ENCODE measurements around the gene NAGLU.

DNA sequence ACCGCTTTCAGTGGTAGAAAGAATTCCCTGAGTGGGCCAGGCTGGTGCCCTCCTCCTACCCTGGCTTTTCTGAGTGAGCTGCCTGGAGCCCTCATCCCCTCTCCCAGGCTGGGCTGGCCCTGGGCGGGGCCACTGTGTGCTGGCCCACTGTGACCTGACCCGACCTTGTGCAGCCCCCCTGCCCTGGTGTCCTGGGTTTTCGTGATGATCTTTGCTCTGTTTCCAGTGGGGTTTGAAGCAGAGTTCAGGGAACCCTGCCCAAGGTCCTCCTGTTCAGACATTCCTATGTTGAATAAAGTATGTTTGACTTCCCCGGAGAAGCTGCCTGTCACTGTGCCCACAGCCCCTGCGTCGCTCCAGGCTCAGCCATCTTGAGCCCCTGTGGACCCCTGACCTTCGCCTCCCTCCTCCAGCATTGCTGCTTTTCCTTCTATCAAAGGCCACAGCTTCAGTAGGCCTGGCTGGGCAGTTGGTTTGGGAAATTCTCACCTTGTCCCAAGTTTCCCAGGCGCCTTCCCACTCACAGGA is 13.7 kb upstream of the NAGLU start:
- TF ChIP-seq, protein P1, sequence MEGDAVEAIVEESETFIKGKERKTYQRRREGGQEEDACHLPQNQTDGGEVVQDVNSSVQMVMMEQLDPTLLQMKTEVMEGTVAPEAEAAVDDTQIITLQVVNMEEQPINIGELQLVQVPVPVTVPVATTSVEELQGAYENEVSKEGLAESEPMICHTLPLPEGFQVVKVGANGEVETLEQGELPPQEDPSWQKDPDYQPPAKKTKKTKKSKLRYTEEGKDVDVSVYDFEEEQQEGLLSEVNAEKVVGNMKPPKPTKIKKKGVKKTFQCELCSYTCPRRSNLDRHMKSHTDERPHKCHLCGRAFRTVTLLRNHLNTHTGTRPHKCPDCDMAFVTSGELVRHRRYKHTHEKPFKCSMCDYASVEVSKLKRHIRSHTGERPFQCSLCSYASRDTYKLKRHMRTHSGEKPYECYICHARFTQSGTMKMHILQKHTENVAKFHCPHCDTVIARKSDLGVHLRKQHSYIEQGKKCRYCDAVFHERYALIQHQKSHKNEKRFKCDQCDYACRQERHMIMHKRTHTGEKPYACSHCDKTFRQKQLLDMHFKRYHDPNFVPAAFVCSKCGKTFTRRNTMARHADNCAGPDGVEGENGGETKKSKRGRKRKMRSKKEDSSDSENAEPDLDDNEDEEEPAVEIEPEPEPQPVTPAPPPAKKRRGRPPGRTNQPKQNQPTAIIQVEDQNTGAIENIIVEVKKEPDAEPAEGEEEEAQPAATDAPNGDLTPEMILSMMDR (conservative IDR thresholded peaks at IDR 0.05; ENCODE audit: low read depth in 2 of 2): no peak
- TF ChIP-seq EZH2phosphoT487 (IDR thresholded peaks at IDR 0.05; ENCODE audit: unreplicated experiment) (no peak), EZH2 (IDR thresholded peaks at IDR 0.05; ENCODE audit: low read depth, unreplicated experiment) (no peak), POLR2AphosphoS5 (IDR thresholded peaks at IDR 0.05; ENCODE audit: low read depth) (no peak), CREB1 (CRISPR knock-in tag; IDR thresholded peaks at IDR 0.05; ENCODE audit: low read depth) (no peak)
- TF ChIP-seq, protein P2, sequence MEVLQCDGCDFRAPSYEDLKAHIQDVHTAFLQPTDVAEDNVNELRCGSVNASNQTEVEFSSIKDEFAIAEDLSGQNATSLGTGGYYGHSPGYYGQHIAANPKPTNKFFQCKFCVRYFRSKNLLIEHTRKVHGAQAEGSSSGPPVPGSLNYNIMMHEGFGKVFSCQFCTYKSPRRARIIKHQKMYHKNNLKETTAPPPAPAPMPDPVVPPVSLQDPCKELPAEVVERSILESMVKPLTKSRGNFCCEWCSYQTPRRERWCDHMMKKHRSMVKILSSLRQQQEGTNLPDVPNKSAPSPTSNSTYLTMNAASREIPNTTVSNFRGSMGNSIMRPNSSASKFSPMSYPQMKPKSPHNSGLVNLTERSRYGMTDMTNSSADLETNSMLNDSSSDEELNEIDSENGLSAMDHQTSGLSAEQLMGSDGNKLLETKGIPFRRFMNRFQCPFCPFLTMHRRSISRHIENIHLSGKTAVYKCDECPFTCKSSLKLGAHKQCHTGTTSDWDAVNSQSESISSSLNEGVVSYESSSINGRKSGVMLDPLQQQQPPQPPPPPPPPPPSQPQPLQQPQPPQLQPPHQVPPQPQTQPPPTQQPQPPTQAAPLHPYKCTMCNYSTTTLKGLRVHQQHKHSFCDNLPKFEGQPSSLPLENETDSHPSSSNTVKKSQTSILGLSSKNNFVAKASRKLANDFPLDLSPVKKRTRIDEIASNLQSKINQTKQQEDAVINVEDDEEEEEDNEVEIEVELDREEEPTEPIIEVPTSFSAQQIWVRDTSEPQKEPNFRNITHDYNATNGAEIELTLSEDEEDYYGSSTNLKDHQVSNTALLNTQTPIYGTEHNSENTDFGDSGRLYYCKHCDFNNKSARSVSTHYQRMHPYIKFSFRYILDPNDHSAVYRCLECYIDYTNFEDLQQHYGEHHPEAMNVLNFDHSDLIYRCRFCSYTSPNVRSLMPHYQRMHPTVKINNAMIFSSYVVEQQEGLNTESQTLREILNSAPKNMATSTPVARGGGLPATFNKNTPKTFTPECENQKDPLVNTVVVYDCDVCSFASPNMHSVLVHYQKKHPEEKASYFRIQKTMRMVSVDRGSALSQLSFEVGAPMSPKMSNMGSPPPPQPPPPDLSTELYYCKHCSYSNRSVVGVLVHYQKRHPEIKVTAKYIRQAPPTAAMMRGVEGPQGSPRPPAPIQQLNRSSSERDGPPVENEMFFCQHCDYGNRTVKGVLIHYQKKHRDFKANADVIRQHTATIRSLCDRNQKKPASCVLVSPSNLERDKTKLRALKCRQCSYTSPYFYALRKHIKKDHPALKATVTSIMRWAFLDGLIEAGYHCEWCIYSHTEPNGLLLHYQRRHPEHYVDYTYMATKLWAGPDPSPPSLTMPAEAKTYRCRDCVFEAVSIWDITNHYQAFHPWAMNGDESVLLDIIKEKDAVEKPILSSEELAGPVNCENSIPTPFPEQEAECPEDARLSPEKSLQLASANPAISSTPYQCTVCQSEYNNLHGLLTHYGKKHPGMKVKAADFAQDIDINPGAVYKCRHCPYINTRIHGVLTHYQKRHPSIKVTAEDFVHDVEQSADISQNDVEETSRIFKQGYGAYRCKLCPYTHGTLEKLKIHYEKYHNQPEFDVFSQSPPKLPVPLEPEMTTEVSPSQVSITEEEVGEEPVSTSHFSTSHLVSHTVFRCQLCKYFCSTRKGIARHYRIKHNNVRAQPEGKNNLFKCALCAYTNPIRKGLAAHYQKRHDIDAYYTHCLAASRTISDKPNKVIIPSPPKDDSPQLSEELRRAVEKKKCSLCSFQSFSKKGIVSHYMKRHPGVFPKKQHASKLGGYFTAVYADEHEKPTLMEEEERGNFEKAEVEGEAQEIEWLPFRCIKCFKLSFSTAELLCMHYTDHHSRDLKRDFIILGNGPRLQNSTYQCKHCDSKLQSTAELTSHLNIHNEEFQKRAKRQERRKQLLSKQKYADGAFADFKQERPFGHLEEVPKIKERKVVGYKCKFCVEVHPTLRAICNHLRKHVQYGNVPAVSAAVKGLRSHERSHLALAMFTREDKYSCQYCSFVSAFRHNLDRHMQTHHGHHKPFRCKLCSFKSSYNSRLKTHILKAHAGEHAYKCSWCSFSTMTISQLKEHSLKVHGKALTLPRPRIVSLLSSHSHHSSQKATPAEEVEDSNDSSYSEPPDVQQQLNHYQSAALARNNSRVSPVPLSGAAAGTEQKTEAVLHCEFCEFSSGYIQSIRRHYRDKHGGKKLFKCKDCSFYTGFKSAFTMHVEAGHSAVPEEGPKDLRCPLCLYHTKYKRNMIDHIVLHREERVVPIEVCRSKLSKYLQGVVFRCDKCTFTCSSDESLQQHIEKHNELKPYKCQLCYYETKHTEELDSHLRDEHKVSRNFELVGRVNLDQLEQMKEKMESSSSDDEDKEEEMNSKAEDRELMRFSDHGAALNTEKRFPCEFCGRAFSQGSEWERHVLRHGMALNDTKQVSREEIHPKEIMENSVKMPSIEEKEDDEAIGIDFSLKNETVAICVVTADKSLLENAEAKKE (CRISPR knock-in tag; IDR thresholded peaks at IDR 0.05): no peak
- TF ChIP-seq, protein P3, sequence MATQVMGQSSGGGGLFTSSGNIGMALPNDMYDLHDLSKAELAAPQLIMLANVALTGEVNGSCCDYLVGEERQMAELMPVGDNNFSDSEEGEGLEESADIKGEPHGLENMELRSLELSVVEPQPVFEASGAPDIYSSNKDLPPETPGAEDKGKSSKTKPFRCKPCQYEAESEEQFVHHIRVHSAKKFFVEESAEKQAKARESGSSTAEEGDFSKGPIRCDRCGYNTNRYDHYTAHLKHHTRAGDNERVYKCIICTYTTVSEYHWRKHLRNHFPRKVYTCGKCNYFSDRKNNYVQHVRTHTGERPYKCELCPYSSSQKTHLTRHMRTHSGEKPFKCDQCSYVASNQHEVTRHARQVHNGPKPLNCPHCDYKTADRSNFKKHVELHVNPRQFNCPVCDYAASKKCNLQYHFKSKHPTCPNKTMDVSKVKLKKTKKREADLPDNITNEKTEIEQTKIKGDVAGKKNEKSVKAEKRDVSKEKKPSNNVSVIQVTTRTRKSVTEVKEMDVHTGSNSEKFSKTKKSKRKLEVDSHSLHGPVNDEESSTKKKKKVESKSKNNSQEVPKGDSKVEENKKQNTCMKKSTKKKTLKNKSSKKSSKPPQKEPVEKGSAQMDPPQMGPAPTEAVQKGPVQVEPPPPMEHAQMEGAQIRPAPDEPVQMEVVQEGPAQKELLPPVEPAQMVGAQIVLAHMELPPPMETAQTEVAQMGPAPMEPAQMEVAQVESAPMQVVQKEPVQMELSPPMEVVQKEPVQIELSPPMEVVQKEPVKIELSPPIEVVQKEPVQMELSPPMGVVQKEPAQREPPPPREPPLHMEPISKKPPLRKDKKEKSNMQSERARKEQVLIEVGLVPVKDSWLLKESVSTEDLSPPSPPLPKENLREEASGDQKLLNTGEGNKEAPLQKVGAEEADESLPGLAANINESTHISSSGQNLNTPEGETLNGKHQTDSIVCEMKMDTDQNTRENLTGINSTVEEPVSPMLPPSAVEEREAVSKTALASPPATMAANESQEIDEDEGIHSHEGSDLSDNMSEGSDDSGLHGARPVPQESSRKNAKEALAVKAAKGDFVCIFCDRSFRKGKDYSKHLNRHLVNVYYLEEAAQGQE (IDR thresholded peaks at IDR 0.05; ENCODE audit: unreplicated experiment): no peak
